OCI-LY1 (cell line): ENCODE data around the gene NBEA.

Source experiments
- CTCF ChIP-seq: fragments of 200-600 bp; sonication (generic), shearing (Covaris generic); IDR thresholded peaks from 2 replicates; pipeline ENCODE4 v1.5.1; 2017; ENCODE audit warnings: mild to moderate bottlenecking, antibody characterized with exemption, low read length, moderate library complexity, mixed read lengths
- EZH2 ChIP-seq: fragments of 200-600 bp; sonication (generic), shearing (Covaris generic); IDR thresholded peaks from 2 replicates; pipeline ENCODE4 v1.8.0; 2017; ENCODE audit warnings: borderline replicate concordance, mixed run types, mild to moderate bottlenecking, antibody characterized with exemption, low read length, moderate library complexity, mixed read lengths

GRCh38 chr13:35465371-35465770 is 523.3 kb downstream of the NBEA start:
- TF ChIP-seq CTCF = no peak
- TF ChIP-seq EZH2 = no peak
